Measurements from ENCODE around the gene ACTN4.

DNA sequence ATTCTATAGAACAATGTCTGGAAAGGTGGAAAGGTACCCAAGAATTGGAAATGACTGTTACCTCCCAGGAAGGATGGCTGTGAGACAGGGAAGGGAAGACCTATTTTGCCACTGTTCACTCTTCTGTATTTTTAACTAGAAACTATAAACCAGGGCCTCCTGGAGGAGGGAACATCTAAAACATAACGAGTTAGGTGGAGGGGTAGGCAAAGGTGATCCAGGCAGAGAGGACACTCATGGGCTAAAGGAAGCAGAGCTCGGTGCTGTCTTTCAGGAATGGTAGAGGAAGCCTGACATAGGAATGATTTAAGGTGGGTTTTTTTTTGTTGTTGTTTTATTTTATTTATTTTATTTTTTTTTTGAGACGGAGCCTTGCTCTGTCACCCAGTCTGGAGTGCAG lies 22.6 kb upstream of the ACTN4 start:
- TF ChIP-seq, protein P1, sequence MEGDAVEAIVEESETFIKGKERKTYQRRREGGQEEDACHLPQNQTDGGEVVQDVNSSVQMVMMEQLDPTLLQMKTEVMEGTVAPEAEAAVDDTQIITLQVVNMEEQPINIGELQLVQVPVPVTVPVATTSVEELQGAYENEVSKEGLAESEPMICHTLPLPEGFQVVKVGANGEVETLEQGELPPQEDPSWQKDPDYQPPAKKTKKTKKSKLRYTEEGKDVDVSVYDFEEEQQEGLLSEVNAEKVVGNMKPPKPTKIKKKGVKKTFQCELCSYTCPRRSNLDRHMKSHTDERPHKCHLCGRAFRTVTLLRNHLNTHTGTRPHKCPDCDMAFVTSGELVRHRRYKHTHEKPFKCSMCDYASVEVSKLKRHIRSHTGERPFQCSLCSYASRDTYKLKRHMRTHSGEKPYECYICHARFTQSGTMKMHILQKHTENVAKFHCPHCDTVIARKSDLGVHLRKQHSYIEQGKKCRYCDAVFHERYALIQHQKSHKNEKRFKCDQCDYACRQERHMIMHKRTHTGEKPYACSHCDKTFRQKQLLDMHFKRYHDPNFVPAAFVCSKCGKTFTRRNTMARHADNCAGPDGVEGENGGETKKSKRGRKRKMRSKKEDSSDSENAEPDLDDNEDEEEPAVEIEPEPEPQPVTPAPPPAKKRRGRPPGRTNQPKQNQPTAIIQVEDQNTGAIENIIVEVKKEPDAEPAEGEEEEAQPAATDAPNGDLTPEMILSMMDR (IDR thresholded peaks at IDR 0.05) = no peak
- no peak for TF ChIP-seq EZH2phosphoT487 (IDR thresholded peaks at IDR 0.05)

Data from neural progenitor cell (in vitro differentiated cells).